Stromal cell of bone marrow (primary cell): ENCODE results near the gene FZD10.

Experiments
- DNase-seq: peaks from one replicate; pipeline ENCODE4 v3.0.0-alpha.2; 2012; ENCODE audit warnings: low read depth

Gene FZD10

GRCh38 chr12:130162267-130162666, at the start of gene FZD10:
TSS of gene FZD10 (plus strand) at chr12:130162464. CDS start at chr12:130162943, 479 bp downstream.
- no peak for DNase-seq

GRCh38 chr12:130114952-130115351, 47.3 kb upstream of the FZD10 start:
- no peak for DNase-seq

GRCh38 chr12:130115646-130116045, 46.6 kb upstream of the FZD10 start:
- no peak for DNase-seq

GRCh38 chr12:130116791-130117190, 45.5 kb upstream of the FZD10 start:
- no peak for DNase-seq

GRCh38 chr12:130117233-130117632, 45.0 kb upstream of the FZD10 start:
- DNase-seq, result no peak

GRCh38 chr12:130117701-130118100, 44.6 kb upstream of the FZD10 start:
- DNase-seq, result no peak

GRCh38 chr12:130118181-130118580, 44.1 kb upstream of the FZD10 start:
- no peak for DNase-seq

GRCh38 chr12:130119241-130119861, 42.9 kb upstream of the FZD10 start:
- DNase-seq, result no peak

- no peak for DNase-seq
These were observed 42.1 kb upstream of the FZD10 start for GRCh38 chr12:130120012-130120805.

GRCh38 chr12:130121226-130122000, 40.9 kb upstream of the FZD10 start:
- DNase-seq, result no peak

GRCh38 chr12:130122356-130122755, 39.9 kb upstream of the FZD10 start:
- no peak for DNase-seq

GRCh38 chr12:130124106-130124505, 38.2 kb upstream of the FZD10 start:
- DNase-seq, result no peak

- no peak for DNase-seq
These were observed 37.5 kb upstream of the FZD10 start for GRCh38 chr12:130124605-130125244.

- no peak for DNase-seq
These were observed 36.2 kb upstream of the FZD10 start for GRCh38 chr12:130126023-130126432.

- DNase-seq, result no peak
These were observed 34.7 kb upstream of the FZD10 start for GRCh38 chr12:130127532-130127911.

- DNase-seq, result no peak
These were observed 34.1 kb upstream of the FZD10 start for GRCh38 chr12:130127912-130128789.

GRCh38 chr12:130128790-130129735, 33.2 kb upstream of the FZD10 start:
- no peak for DNase-seq

GRCh38 chr12:130130346-130130745, 31.9 kb upstream of the FZD10 start:
- DNase-seq, result no peak

GRCh38 chr12:130131025-130131424, 31.2 kb upstream of the FZD10 start:
- no peak for DNase-seq

- DNase-seq, result no peak
These were observed 30.5 kb upstream of the FZD10 start for GRCh38 chr12:130131801-130132200.
